Right lobe of liver (tissue), 6 donors: ENCODE data around the gene NUDT6. TPM values are rescaled to one million over a fixed set of nuclear protein-coding genes. Genes with fewer than 3 reads are reported as not detected.

ENCODE experiments used
- ATAC-seq, 4 donors: fragments of 200-7000 bp; cut with Tn5 transposase; one replicate each; pipeline ENCODE4 v1.9.1; 2020; ENCODE audit warnings: mild to moderate bottlenecking in 4 of 4, moderate library complexity in 4 of 4
- DNase-seq, 3 donors: peaks; one replicate each; pipeline ENCODE4 v3.0.0-alpha.2; 2020
- H3K27ac ChIP-seq, 3 donors: fragments of 200-600 bp; one replicate each; pipeline ENCODE4 v1.8.0; 2022
- H3K27me3 ChIP-seq, 2 donors: fragments of 200-600 bp; one replicate each; pipeline ENCODE4 v1.8.0; 2022
- H3K36me3 ChIP-seq, 4 donors: fragments of 200-600 bp; sonication (generic) in 1 of 4; one replicate each; pipeline versions ENCODE4 v1.5.1 to v1.8.0; 2017 to 2022; ENCODE audit warnings: control low read depth in 1 of 4
- H3K4me1 ChIP-seq, 4 donors: fragments of 200-600 bp; sonication (generic) in 1 of 4; one replicate each; pipeline versions ENCODE4 v1.5.1 to v1.8.0; 2017 to 2022; ENCODE audit warnings: control low read depth in 1 of 4
- H3K4me3 ChIP-seq, 3 donors: fragments of 200-600 bp; one replicate each; pipeline ENCODE4 v1.8.0; 2022
- H3K9me3 ChIP-seq, 4 donors: fragments of 200-600 bp; sonication (generic) in 1 of 4; one replicate each; pipeline versions ENCODE4 v1.5.1 to v1.8.0; 2017 to 2022; ENCODE audit warnings: control low read depth in 1 of 4
- CTCF ChIP-seq, 4 donors: fragments of 200-600 bp in 3 of 4; fragments of 450-650 bp in 1 of 4; IDR thresholded peaks; one replicate each; pipeline versions ENCODE4 v1.5.1 to v1.8.0; 2016 to 2022; ENCODE audit warnings: antibody characterized with exemption in 4 of 4, mild to moderate bottlenecking in 2 of 4
- POLR2A ChIP-seq: fragments of 450-650 bp; IDR thresholded peaks from one replicate; pipeline ENCODE4 v1.6.1; 2017; ENCODE audit warnings: antibody characterized with exemption, mild to moderate bottlenecking
- WGBS: methylation state at CpG from one replicate; pipeline ENCODE4 v1.1.6; 2018; ENCODE audit warnings: low coverage, low lambda C conversion rate; ENCODE audit not compliant: insufficient coverage; ENCODE audit errors: missing lambda C conversion rate; 5-methylcytosine and 5-hydroxymethylcytosine counted together
- intact Hi-C, 2 donors: fragments of 100-400 bp; cut with DNase I; formaldehyde crosslinking; loops; one replicate each; pipeline versions ENCODE4 v1.11.2 to v1.14.1; 2022
- long read RNA-seq: library from polyadenylated mRNA; unstranded; transcript quantifications from one replicate; pipeline ENCODE4 v2.0.0, GENCODE V29; 2019
- total RNA-seq, 6 experiments: library from RNA; depleted of rRNA in 2 of 6; stranded (reverse); fragments of >200 nt in 2 of 6; fragmentation: NEBNext Ultra II Directional in 3 of 6; extraction: Animal tissue kit (Norgen Biotek cat#: 25700) in 3 of 6; gene quantifications; one replicate each; pipeline versions ENCODE4 v1.1.0 to v1.2.4, GENCODE V29; 2016 to 2023
- donor health status: DM: no; HTN: yes; CAD: no.
- donor health status: DM: no; HTN: no; CAD: no.
- donor health status: DM: no; HTN: no; CAD: no.
- donor health status: DM: no; HTN: yes; CAD: no.
- donor health status: DM: no; HTN: yes; CAD: no.

Gene NUDT6
- total RNA-seq, result 10 to 100 TPM in 5 of 6 experiments, 1 to 10 TPM in 1; 8.0 to 20.5 (median 17.1) TPM
- long read RNA-seq, transcript NUDT6-201 (5 exons, 1,169 nt), result major isoform, 6 of 8 reads
- long read RNA-seq, partial matches to known transcripts, result 0 of 8 reads
- long read RNA-seq, other reads (novel, unspliced or antisense), result 2 of 8 reads

GRCh38 chr4:122921971-122922876, at the start of gene NUDT6:
TSS of gene NUDT6 (minus strand) at chr4:122922597. CDS start at chr4:122922572, 25 bp downstream.
- peak; percentile 85 to 95 (median 89) for ATAC-seq
- H3K4me1 ChIP-seq, result peaks cover 0 to 21% (median 4%) of the 10 kb centered on the region in 4 donors
- intact Hi-C loops, result loop anchor here in 1 of 2 donors (10.0 kb wide), 1 partner anchor 167 kb away; no protein-coding TSS in a partner anchor
- no peak for TF ChIP-seq CTCF (IDR thresholded peaks at IDR 0.05)
- peak; percentile 18 for TF ChIP-seq POLR2A
- no peaks in the 10 kb centered on the region for H3K27me3 ChIP-seq
- WGBS, result 0% methylated on average over 29 of the region's 63 CpGs
- DNase-seq, result peak; percentile 55 to 83 (median 78)
- H3K27ac ChIP-seq, result peak within 1 kb of the TSS; percentile 62 to 70 (median 67)
- no peaks in the 10 kb centered on the region for H3K36me3 ChIP-seq
- peak within 1 kb of the TSS; percentile 85 to 92 (median 87) for H3K4me3 ChIP-seq
- no peaks in the 10 kb centered on the region for H3K9me3 ChIP-seq

- H3K27ac ChIP-seq, result no peak overlapping the region
- no peak overlapping the region for H3K4me3 ChIP-seq
- WGBS, result 71% methylated on average over 6 of the region's 6 CpGs
- no peaks in the 10 kb centered on the region for H3K36me3 ChIP-seq
- H3K9me3 ChIP-seq, result no peaks in the 10 kb centered on the region
- DNase-seq (no peak), ATAC-seq (no peak)
- no peaks in the 10 kb centered on the region for H3K27me3 ChIP-seq
- no peak for TF ChIP-seq POLR2A
- TF ChIP-seq CTCF (IDR thresholded peaks at IDR 0.05), result no peak
- no peaks in the 10 kb centered on the region for H3K4me1 ChIP-seq
- intact Hi-C loops, result no loop called here
These were observed 45.9 kb upstream of the NUDT6 start for GRCh38 chr4:122968227-122968812.

GRCh38 chr4:122967231-122967630, 44.8 kb upstream of the NUDT6 start:
- Histone ChIP-seq H3K4me1 (no peaks in the 10 kb centered on the region), H3K27me3 (no peaks in the 10 kb centered on the region), H3K36me3 (no peaks in the 10 kb centered on the region), H3K9me3 (no peaks in the 10 kb centered on the region), H3K4me3 (no peak overlapping the region), H3K27ac (no peak overlapping the region)
- 94% methylated on average over 3 of the region's 3 CpGs for WGBS
- ATAC-seq (no peak), DNase-seq (no peak)
- TF ChIP-seq CTCF (IDR thresholded peaks at IDR 0.05), result no peak
- TF ChIP-seq POLR2A, result no peak
- intact Hi-C loops, result no loop called here

GRCh38 chr4:122966201-122966600, 43.8 kb upstream of the NUDT6 start:
- H3K27me3 ChIP-seq, result no peaks in the 10 kb centered on the region
- H3K27ac ChIP-seq, result no peak overlapping the region
- H3K9me3 ChIP-seq, result no peaks in the 10 kb centered on the region
- H3K4me1 ChIP-seq, result no peaks in the 10 kb centered on the region
- TF ChIP-seq POLR2A (no peak), CTCF (IDR thresholded peaks at IDR 0.05) (no peak)
- no peak overlapping the region for H3K4me3 ChIP-seq
- intact Hi-C loops, result no loop called here
- ATAC-seq, result no peak
- no peaks in the 10 kb centered on the region for H3K36me3 ChIP-seq
- no peak for DNase-seq
- WGBS, result 89% methylated on average over 4 of the region's 4 CpGs
